IMR-90 (cell line): ENCODE results near the gene LCN10. TPM values are rescaled to one million over a fixed set of nuclear protein-coding genes. Genes with fewer than 3 reads are reported as not detected.

Source experiments
- ATAC-seq: fragments of 200-7000 bp; cut with Tn5 transposase; 2 replicates; pipeline ENCODE4 v1.9.1; 2020; ENCODE audit warnings: low read depth, mild to moderate bottlenecking, moderate library complexity
- BruUV-seq: library from RNA; stranded (reverse); fragments of 400-500 nt; replicated peaks from 2 replicates; lab custom pipeline; 2021; lab: Mats Ljungman, UMichigan
- CTCF ChIA-PET: fragments of 300-600 bp; formaldehyde crosslinking; extraction: SDS; loops from one replicate; lab custom pipeline; 2021; ENCODE audit warnings: antibody characterized with exemption; lab: Yijun Ruan, JAX
- POLR2A ChIA-PET: fragments of 300-600 bp; sonication (Branson Sonifier 250); formaldehyde crosslinking; loops from one replicate; lab custom pipeline; 2022; ENCODE audit warnings: antibody characterized with exemption; ENCODE audit not compliant: unreplicated experiment; lab: Charles Lee
- DNase-seq: peaks from one replicate; pipeline ENCODE4 v3.0.0; 2013
- H2AFZ ChIP-seq: replicated peaks from 2 replicates; pipeline ENCODE3; 2013; ENCODE audit warnings: low read length, mild to moderate bottlenecking; ENCODE audit not compliant: poor library complexity
- H2AK5ac ChIP-seq: 2 replicates; pipeline ENCODE4 v1.6.1; 2013; ENCODE audit warnings: low read depth, low read length, inconsistent platforms
- H2AK9ac ChIP-seq: replicated peaks from 2 replicates; pipeline ENCODE3; 2013; ENCODE audit warnings: mild to moderate bottlenecking, low read depth, low read length, moderate library complexity; ENCODE audit not compliant: poor library complexity
- H2BK120ac ChIP-seq: 2 replicates; pipeline ENCODE4 v1.6.1; 2013; ENCODE audit warnings: low read depth, low read length, inconsistent platforms
- H2BK15ac ChIP-seq: 3 replicates; pipeline ENCODE4 v1.6.1; 2013; ENCODE audit warnings: low read depth, low read length, inconsistent platforms
- H2BK20ac ChIP-seq: 2 replicates; pipeline ENCODE4 v1.6.1; 2013; ENCODE audit warnings: low read depth, mild to moderate bottlenecking, inconsistent platforms, low read length, moderate library complexity
- H2BK5ac ChIP-seq: 2 replicates; pipeline ENCODE4 v1.6.1; 2013; ENCODE audit warnings: mild to moderate bottlenecking, low read depth, low read length, inconsistent platforms; ENCODE audit not compliant: poor library complexity, severe bottlenecking
- H3K14ac ChIP-seq: replicated peaks from 2 replicates; pipeline ENCODE4 v1.6.1; 2013; ENCODE audit warnings: low read depth, low read length, inconsistent platforms
- H3K18ac ChIP-seq: 2 replicates; pipeline ENCODE4 v1.6.1; 2013; ENCODE audit warnings: low read depth, low read length, control low read depth
- H3K23ac ChIP-seq: 2 replicates; pipeline ENCODE4 v1.6.1; 2013; ENCODE audit warnings: low read depth, low read length, inconsistent platforms
- H3K27ac ChIP-seq: 2 replicates; pipeline ENCODE4 v1.5.1; 2013; ENCODE audit warnings: mild to moderate bottlenecking, control low read depth, low read length; ENCODE audit not compliant: insufficient read depth
- H3K27me3 ChIP-seq: 2 replicates; pipeline ENCODE4 v1.6.1; 2013; ENCODE audit warnings: low read length; ENCODE audit not compliant: control insufficient read depth, insufficient read depth
- H3K36me3 ChIP-seq: 2 replicates; pipeline ENCODE4 v1.6.1; 2013; ENCODE audit warnings: low read length, mixed read lengths; ENCODE audit not compliant: control insufficient read depth, insufficient read depth
- H3K4ac ChIP-seq: 2 replicates; pipeline ENCODE4 v1.6.1; 2013; ENCODE audit warnings: low read depth, low read length, inconsistent platforms
- H3K4me1 ChIP-seq: 2 replicates; pipeline ENCODE4 v1.6.1; 2013; ENCODE audit warnings: low read length, mixed read lengths; ENCODE audit not compliant: control insufficient read depth, insufficient read depth
- H3K4me2 ChIP-seq: 2 replicates; pipeline ENCODE4 v1.6.1; 2013; ENCODE audit warnings: low read depth, mild to moderate bottlenecking, control low read depth, low read length, moderate library complexity
- H3K4me3 ChIP-seq: 2 replicates; pipeline ENCODE4 v1.5.1; 2013; ENCODE audit warnings: low read depth, mild to moderate bottlenecking, control low read depth, low read length, moderate library complexity; ENCODE audit not compliant: insufficient read depth
- H3K56ac ChIP-seq: 2 replicates; pipeline ENCODE4 v1.6.1; 2013; ENCODE audit warnings: low read length, inconsistent platforms; ENCODE audit not compliant: insufficient read depth; ENCODE audit errors: extremely low read depth
- H3K79me1 ChIP-seq, 2 experiments: 2 replicates each; pipeline ENCODE4 v1.6.1; 2013; ENCODE audit warnings: low read length in 2 of 2, inconsistent platforms in 1 of 2, low read depth in 1 of 2
- H3K9ac ChIP-seq: 2 replicates; pipeline ENCODE4 v1.6.1; 2013; ENCODE audit warnings: low read depth, low read length, control low read depth
- H3K9me1 ChIP-seq: 2 replicates; pipeline ENCODE4 v1.6.1; 2013; ENCODE audit warnings: low read length, inconsistent platforms; ENCODE audit not compliant: insufficient read depth
- H3K9me3 ChIP-seq: 2 replicates; pipeline ENCODE4 v1.6.1; 2013; ENCODE audit warnings: low read length; ENCODE audit not compliant: control insufficient read depth, insufficient read depth
- H4K20me1 ChIP-seq: 2 replicates; pipeline ENCODE4 v1.6.1; 2013; ENCODE audit warnings: low read length, inconsistent platforms; ENCODE audit not compliant: insufficient read depth
- H4K5ac ChIP-seq: 2 replicates; pipeline ENCODE4 v1.6.1; 2013; ENCODE audit warnings: mild to moderate bottlenecking, low read depth, low read length, control low read depth
- H4K8ac ChIP-seq, 2 experiments: 2 replicates each; pipeline ENCODE4 v1.6.1; 2013; ENCODE audit warnings: low read depth in 2 of 2, low read length in 2 of 2, control low read depth in 1 of 2, inconsistent platforms in 1 of 2
- H4K91ac ChIP-seq: 2 replicates; pipeline ENCODE4 v1.6.1; 2013; ENCODE audit warnings: low read depth, low read length, inconsistent platforms; ENCODE audit not compliant: insufficient read depth
- FOS ChIP-seq: fragments of 150-350 bp; IDR thresholded peaks from 2 replicates; pipeline ENCODE4 v1.6.1; 2016; ENCODE audit warnings: low read depth, low read length
- POLR2A ChIP-seq: IDR thresholded peaks from 2 replicates; pipeline ENCODE4 v1.6.1; 2012; ENCODE audit warnings: mild to moderate bottlenecking, low read depth, low read length
- RCOR1 ChIP-seq: IDR thresholded peaks from 2 replicates; pipeline ENCODE4 v1.6.1; 2012; ENCODE audit warnings: mild to moderate bottlenecking, low read length, improper control_type of control experiment; ENCODE audit not compliant: insufficient replicate concordance
- SMC3 ChIP-seq: fragments of 150-350 bp; IDR thresholded peaks from 2 replicates; pipeline ENCODE4 v1.6.1; 2016; ENCODE audit warnings: low read depth, mild to moderate bottlenecking, antibody characterized with exemption, low read length, moderate library complexity
- WGBS, 2 experiments: methylation state at CpG; one replicate each; pipeline versions ENCODE4 v1.1.5 to v1.1.7; 2013; ENCODE audit warnings: missing lambda C conversion rate in 2 of 2; ENCODE audit not compliant: insufficient read length in 1 of 2; ENCODE audit errors: extremely low coverage in 2 of 2; 5-methylcytosine and 5-hydroxymethylcytosine counted together
- dilution Hi-C: fragments of 300-500 bp; cut with HindIII; formaldehyde crosslinking; loops from one replicate; pipeline ENCODE4 v1.14.3; 2018; ENCODE audit warnings: low sequenced_read_pairs; ENCODE audit not compliant: unreplicated experiment
- in situ Hi-C: fragments of 300-500 bp; cut with MboI; formaldehyde crosslinking; loops from 3 replicates; pipeline ENCODE4 v1.14.3; 2019; ENCODE audit warnings: low sequenced_read_pairs, inconsistent platforms, mixed read lengths
- intact Hi-C: fragments of 100-400 bp; cut with micrococcal nuclease; formaldehyde crosslinking; loops from 2 replicates; pipeline ENCODE4 v1.10.0; 2022
- polyA plus RNA-seq, 3 experiments: library from polyadenylated mRNA; depleted of rRNA; stranded (reverse); fragments of >200 nt; gene quantifications; 2 replicates each; pipeline ENCODE4 v1.2.3, GENCODE V29; 2012; ENCODE audit warnings: low replicate concordance in 1 of 3
- total RNA-seq: library from RNA; depleted of rRNA; stranded (reverse); fragments of >200 nt; gene quantifications from 2 replicates; pipeline ENCODE4 v1.2.3, GENCODE V29; 2012

Gene LCN10
- total and polyA plus RNA-seq, 2 of the 4 experiments (the other 2 are of a cell fraction), result not detected

GRCh38 chr9:136763649-136764035 lies 20.9 kb upstream of the LCN10 start:
- TF ChIP-seq FOS (no peak), SMC3 (no peak), RCOR1 (no peak), POLR2A (no peak)
- Histone ChIP-seq H2AFZ (no peak overlapping the region), H2AK5ac (no peak overlapping the region), H4K91ac (no peak overlapping the region), H2BK5ac (no peak overlapping the region), H2AK9ac (no peak overlapping the region), H3K4ac (no peak overlapping the region), H3K14ac (no peak overlapping the region), H3K4me3 (no peak overlapping the region), H3K27me3 (peaks cover 7% of the 10 kb centered on the region), H3K23ac (no peak overlapping the region), H3K4me1 (no peaks in the 10 kb centered on the region), H3K9ac (no peak overlapping the region), H2BK120ac (no peak overlapping the region), H3K18ac (no peak overlapping the region), H2BK20ac (no peak overlapping the region), H3K27ac (no peak overlapping the region), H3K9me1 (no peaks in the 10 kb centered on the region), H3K56ac (no peak overlapping the region), H3K79me1 (no peaks in the 10 kb centered on the region), H4K20me1 (no peaks in the 10 kb centered on the region), H2BK15ac (no peak overlapping the region), H3K9me3 (no peaks in the 10 kb centered on the region), H4K8ac (no peak overlapping the region), H3K36me3 (no peaks in the 10 kb centered on the region), H3K4me2 (no peak overlapping the region), H4K5ac (no peak overlapping the region)
- BruUV-seq, result no TSS peak
- dilution Hi-C loops, result no loop called here
- POLR2A ChIA-PET, result no interaction called here
- in situ Hi-C loops, result no loop called here
- ATAC-seq (no peak), DNase-seq (no peak)
- intact Hi-C loops, result no loop called here
- 73% methylated on average over 8 of the region's 14 CpGs; no CpG with 5 or more reads in 1 of the 2 experiments for WGBS, 2 experiments
- CTCF ChIA-PET, result no interaction called here
